MCF 10A (cell line): ENCODE measurements around the gene FBXO3. TPM values are rescaled to one million over a fixed set of nuclear protein-coding genes. Genes with fewer than 3 reads are reported as not detected.

ENCODE experiments used
- BruUV-seq: library from RNA; stranded (reverse); fragments of 400-500 nt; replicated peaks from 2 replicates; lab custom pipeline; 2021; lab: Mats Ljungman, UMichigan
- CTCF ChIA-PET: fragments of 300-600 bp; sonication (Branson Sonifier 250); formaldehyde crosslinking; extraction: SDS; loops from one replicate; lab custom pipeline; 2021; ENCODE audit warnings: antibody characterized with exemption, inconsistent platforms; lab: Yijun Ruan, JAX
- POLR2A ChIA-PET: fragments of 300-600, 350-650 bp; sonication (Branson Sonifier 250); formaldehyde crosslinking; extraction: SDS; loops from one replicate; lab custom pipeline; 2020; ENCODE audit warnings: antibody characterized with exemption, inconsistent platforms; lab: Yijun Ruan, JAX
- DNase-seq: peaks from one replicate; pipeline ENCODE4 v3.0.0-alpha.2; 2018; ENCODE audit not compliant: unreplicated experiment
- H3K27ac Mint-ChIP-seq: one replicate; pipeline ENCODE4 v1.8.0; 2022; ENCODE audit warnings: mild to moderate bottlenecking, low read depth, mixed read lengths; ENCODE audit not compliant: unreplicated experiment
- H3K27me3 Mint-ChIP-seq: one replicate; pipeline ENCODE4 v1.8.0; 2022; ENCODE audit warnings: mixed read lengths; ENCODE audit not compliant: insufficient read depth, unreplicated experiment
- H3K36me3 Mint-ChIP-seq: one replicate; pipeline ENCODE4 v1.8.0; 2022; ENCODE audit warnings: mild to moderate bottlenecking, moderate library complexity, mixed read lengths; ENCODE audit not compliant: insufficient read depth, unreplicated experiment
- H3K4me1 Mint-ChIP-seq: one replicate; pipeline ENCODE4 v1.8.0; 2022; ENCODE audit warnings: mixed read lengths; ENCODE audit not compliant: insufficient read depth, unreplicated experiment
- H3K4me3 Mint-ChIP-seq: one replicate; pipeline ENCODE4 v1.8.0; 2022; ENCODE audit warnings: mild to moderate bottlenecking, moderate library complexity, mixed read lengths; ENCODE audit not compliant: unreplicated experiment
- H3K9me3 Mint-ChIP-seq: one replicate; pipeline ENCODE4 v1.8.0; 2022; ENCODE audit warnings: mixed read lengths; ENCODE audit not compliant: unreplicated experiment
- CTCF ChIP-seq: fragments of 200-600 bp; IDR thresholded peaks from one replicate; pipeline ENCODE4 v1.8.0; 2022; ENCODE audit warnings: antibody characterized with exemption, mild to moderate bottlenecking; ENCODE audit not compliant: unreplicated experiment
- intact Hi-C: fragments of 100-400 bp; cut with micrococcal nuclease; formaldehyde crosslinking; loops from 2 replicates; pipeline ENCODE4 v1.14.1; 2022
- total RNA-seq: library from RNA; stranded (reverse); gene quantifications from 2 replicates; pipeline ENCODE4 v1.2.3, GENCODE V29; 2022

The FBXO3 gene
- total RNA-seq, 1 experiment from 2014 or later = 20.1 TPM

GRCh38 chr11:33701302-33702230, 72.8 kb downstream of the FBXO3 start:
- POLR2A ChIA-PET = interaction anchor here (0.6 to 8.9 kb wide), 25 partner anchors 8 to 1574 kb away, joined by 3 to 124 read pairs (median 4); partner anchors contain the start of genes CD59 and FBXO3
- peak overlapping the region; percentile 79 for H3K4me3 Mint-ChIP-seq
- BruUV-seq = TSS peak; percentile 88
- H3K4me1 Mint-ChIP-seq = peaks cover 41% of the 10 kb centered on the region
- H3K9me3 Mint-ChIP-seq = no peaks in the 10 kb centered on the region
- peak overlapping the region; percentile 92 for H3K27ac Mint-ChIP-seq
- H3K27me3 Mint-ChIP-seq = no peaks in the 10 kb centered on the region
- CTCF ChIA-PET = interaction anchor here (0.7 to 4.1 kb wide), 13 partner anchors 8 to 338 kb away, joined by 3 to 20 read pairs (median 4); no protein-coding TSS in a partner anchor
- TF ChIP-seq CTCF = no peak
- peak; percentile 81 for DNase-seq
- intact Hi-C loops = loop anchor here (1.0 kb wide), 1 partner anchor 11 kb away; no protein-coding TSS in a partner anchor
- peaks cover 56% of the 10 kb centered on the region for H3K36me3 Mint-ChIP-seq

GRCh38 chr11:33700502-33701271, 73.6 kb downstream of the FBXO3 start, which contains the start of gene C11orf91:
C11orf91 (minus strand) TSS chr11:33700826; CDS start chr11:33700740, 86 bp downstream.
- CTCF ChIA-PET = interaction anchor here (1.0 to 4.1 kb wide), 7 partner anchors 9 to 107 kb away, joined by 3 to 20 read pairs (median 7); no protein-coding TSS in a partner anchor
- BruUV-seq = no TSS peak
- H3K36me3 Mint-ChIP-seq = peaks cover 47% of the 10 kb centered on the region
- POLR2A ChIA-PET = interaction anchor here (0.7 to 8.9 kb wide), 15 partner anchors 9 to 661 kb away, joined by 4 to 124 read pairs (median 7); partner anchors contain the start of genes CD59 and FBXO3
- H3K9me3 Mint-ChIP-seq = no peaks in the 10 kb centered on the region
- peak within 1 kb of the TSS; percentile 79 for H3K4me3 Mint-ChIP-seq
- H3K27ac Mint-ChIP-seq = peak within 1 kb of the TSS; percentile 92
- peaks cover 45% of the 10 kb centered on the region for H3K4me1 Mint-ChIP-seq
- no peaks in the 10 kb centered on the region for H3K27me3 Mint-ChIP-seq
- TF ChIP-seq CTCF = no peak
- intact Hi-C loops = loop anchor here (1.0 kb wide), 1 partner anchor 10 kb away; no protein-coding TSS in a partner anchor
- peak; percentile 94 for DNase-seq

- Mint-ChIP-seq H3K27me3 (no peaks in the 10 kb centered on the region), H3K27ac (no peak overlapping the region), H3K4me1 (peaks cover 45% of the 10 kb centered on the region), H3K36me3 (peaks cover 41% of the 10 kb centered on the region), H3K4me3 (peak overlapping the region; percentile 79), H3K9me3 (no peaks in the 10 kb centered on the region)
- no TSS peak for BruUV-seq
- intact Hi-C loops = no loop called here
- ChIA-PET POLR2A (interaction anchor here (1.0 to 8.9 kb wide), 5 partner anchors 8 to 540 kb away, joined by 3 to 124 read pairs (median 32); partner anchors contain the start of gene CD59), CTCF (interaction anchor here (0.6 to 4.1 kb wide), 5 partner anchors 8 to 1929 kb away, joined by 3 to 20 read pairs (median 13); no protein-coding TSS in a partner anchor)
- no peak for DNase-seq
- TF ChIP-seq CTCF = no peak
Observed at GRCh38 chr11:33700063-33700501, 74.2 kb downstream of the FBXO3 start.
